HTR-8/SVneo (cell line): ENCODE data around the gene HMX1.

Experiments
- DNase-seq: peaks from one replicate; pipeline ENCODE4 v3.0.0; 2011; ENCODE audit warnings: low spot score, mixed read lengths; ENCODE audit not compliant: insufficient read length
- FAIRE-seq: peaks from 2 replicates; lab custom pipeline; 2011; peaks lifted over from hg19 to GRCh38; lab: Jason Lieb, UNC

Gene HMX1

GRCh38 chr4:8860096-8860891 lies 11.3 kb downstream of the HMX1 start:
- DNase-seq: no peak
- FAIRE-seq: no peak

DNA sequence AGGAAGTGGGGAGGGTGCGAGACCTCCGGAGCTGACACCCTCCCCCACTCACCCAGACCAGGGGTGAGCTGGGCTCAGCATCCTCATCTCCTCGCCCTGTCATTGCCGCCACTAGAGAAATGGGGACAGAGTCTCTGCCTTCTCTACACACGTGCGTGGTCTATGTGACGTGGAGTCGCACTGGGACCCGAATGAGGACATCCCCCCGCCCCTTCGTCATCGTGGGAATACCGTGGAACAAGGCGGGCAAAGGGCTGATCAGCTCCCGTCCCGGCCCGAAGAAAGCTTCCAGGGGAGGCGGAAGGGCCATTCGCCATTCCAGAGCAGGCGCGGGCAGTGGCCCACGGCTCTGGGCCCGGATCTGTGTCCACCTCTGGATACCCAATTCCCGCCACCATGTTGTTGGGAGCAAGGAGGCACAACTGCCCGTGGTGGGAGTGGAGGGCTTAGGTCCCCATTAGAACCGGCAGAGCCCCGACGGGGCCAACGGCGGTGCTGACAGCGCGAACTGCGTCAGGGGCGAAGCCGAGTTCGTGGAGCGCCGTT lies 12.0 kb downstream of the HMX1 start:
- FAIRE-seq (no peak), DNase-seq (no peak)

DNA sequence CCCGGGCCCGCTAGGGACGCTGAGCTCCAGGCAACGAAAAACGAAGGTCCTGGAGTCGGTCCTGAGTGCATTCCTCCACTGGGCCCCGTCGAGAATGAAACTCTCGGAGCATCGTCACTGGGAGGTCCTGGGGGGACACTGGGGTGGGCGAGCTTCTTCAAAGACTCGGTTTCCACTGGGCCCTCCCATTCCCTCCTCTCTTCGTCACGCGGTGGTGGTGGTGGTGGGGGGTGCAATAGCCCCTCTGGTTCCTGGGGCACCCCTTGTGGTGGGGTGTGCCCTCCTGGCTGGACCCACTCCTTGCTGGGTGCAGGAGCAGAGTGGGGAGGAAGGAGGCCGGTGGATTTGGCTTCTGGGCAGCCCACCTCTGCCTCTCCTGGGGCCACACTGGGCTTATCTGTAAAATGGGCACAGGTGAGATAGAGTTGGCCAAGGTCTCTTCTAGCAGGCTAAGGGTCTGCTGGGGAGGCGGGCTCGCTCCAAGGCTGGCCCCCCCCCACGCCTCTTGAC lies 12.9 kb downstream of the HMX1 start:
- no peak for FAIRE-seq

DNA sequence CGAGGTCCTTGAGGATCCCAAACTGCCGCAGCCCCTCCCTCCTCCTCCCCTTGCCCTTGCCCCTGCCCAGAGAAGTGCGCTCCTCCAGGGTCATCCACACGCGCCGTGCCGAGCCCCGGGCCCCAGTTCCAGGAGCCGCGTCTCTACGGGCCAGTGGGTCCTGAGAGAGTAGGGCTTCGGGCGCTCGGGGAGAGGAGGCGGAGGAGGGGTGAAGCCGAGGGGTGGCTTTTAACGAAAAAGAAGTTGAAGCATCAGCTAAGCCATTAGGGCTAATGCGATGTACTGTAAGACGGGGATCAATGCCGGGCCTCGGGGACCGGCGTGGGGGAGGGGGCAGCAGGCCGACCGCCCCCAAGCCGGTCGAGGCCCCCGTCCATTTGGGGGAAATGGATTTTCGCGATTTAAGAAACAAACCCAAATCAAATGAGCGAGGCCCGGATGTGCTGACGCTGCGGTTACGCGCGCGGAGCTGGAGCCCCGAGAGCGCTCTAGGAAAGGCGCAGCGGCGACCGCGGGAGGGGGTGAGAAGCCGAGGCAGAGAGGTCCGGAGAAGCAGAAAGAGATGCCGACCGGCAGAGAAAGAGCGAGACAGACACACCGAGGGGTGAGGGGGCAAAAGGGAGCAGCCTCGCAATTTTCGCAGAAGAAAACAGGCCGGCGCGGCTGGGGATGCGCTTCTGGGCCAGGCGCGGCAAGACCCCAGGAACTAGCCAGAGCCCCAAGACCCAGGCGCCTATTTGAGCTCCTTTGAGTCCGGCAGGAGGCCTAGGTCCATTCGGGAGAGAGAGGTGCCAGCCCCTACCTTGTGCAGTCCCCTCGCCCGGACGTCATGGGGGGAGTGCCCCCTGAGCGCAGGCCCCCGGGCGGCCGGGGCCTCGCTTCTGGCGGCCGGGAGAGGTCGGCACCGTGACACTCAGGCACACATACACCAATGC lies 13.6 kb downstream of the HMX1 start:
- FAIRE-seq (no peak), DNase-seq (no peak)

More for the DNA sequence above, 12.9 kb downstream of the HMX1 start:
- no peak for DNase-seq

GRCh38 chr4:8856835-8857621 lies 14.6 kb downstream of the HMX1 start:
- no peak for FAIRE-seq

GRCh38 chr4:8855818-8856245 lies 15.8 kb downstream of the HMX1 start:
- no peak for DNase-seq
- no peak for FAIRE-seq

More at GRCh38 chr4:8856835-8857621, 14.6 kb downstream of the HMX1 start:
- no peak for DNase-seq

DNA sequence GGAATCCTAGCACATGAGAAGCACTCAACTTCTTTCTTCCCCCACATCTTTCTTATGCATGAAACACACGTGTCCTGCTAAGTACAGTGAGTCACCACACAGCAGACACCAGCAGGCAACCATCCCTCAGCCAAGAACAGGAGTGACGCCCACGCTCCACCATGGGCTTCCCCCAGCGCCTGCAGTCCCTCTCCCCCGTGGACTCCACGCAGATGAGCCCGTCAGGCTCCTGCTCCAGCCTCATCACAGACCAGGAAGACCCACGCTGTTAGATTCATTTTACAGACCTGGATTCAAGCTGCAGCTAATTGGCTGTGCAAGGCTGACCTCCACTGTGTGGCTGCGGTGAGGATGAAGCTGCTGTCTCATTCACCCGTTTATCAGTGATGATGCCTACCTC lies 16.7 kb downstream of the HMX1 start:
- DNase-seq (no peak), FAIRE-seq (peak; percentile 28)

GRCh38 chr4:8854016-8854415 lies 17.6 kb downstream of the HMX1 start:
- DNase-seq: no peak
- no peak for FAIRE-seq

GRCh38 chr4:8853249-8853648 lies 18.4 kb downstream of the HMX1 start:
- no peak for FAIRE-seq
- no peak for DNase-seq

DNA sequence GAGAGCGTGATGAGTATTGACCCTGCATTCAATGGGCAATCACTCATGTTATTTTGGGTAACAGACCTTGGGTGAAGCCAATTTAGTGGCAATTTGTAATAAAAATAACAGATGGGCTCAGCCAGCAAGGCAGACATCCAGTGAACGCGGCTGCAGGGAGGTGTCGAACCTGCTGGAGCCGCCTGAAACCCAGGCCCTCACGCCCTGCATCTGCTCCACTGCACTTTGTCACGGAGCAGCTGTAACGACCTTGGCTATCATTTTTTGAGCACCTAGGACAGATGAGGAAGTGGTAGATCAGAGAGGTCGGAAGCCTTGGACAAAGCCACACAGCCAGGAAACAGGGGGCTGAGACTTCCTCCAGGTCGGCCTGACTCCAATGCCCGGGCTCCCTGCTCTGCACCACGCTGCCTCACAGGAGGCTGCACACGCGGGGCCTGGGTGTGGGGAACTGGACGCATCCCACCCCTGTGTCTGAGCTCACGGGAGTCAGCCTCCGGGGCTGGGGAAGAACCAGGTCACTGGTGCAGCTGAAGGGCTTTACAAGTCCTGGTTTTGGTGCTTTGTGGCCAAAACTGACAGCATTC lies 19.4 kb downstream of the HMX1 start:
- FAIRE-seq: no peak
- DNase-seq: no peak

- FAIRE-seq: no peak
- DNase-seq: no peak
These were observed 20.1 kb downstream of the HMX1 start for GRCh38 chr4:8851321-8852117.

DNA sequence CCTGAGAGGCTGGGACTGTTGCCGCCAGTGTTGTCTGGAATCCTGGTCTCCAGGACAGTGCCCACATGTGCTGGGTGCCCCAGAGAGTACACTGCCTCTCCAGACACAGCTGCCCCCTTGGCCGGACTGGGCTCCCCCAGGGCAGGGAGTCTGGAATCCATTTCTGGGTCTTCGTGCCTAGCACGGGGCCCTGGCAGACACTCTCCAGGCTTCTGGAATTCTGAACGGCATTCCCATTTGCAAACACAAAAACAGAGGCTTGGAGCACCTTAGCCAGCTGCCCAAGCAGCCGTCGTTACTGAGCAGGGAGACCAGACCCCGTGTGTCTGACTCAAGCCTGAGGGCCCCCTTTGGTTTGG lies 20.8 kb downstream of the HMX1 start:
- FAIRE-seq (no peak), DNase-seq (no peak)

DNA sequence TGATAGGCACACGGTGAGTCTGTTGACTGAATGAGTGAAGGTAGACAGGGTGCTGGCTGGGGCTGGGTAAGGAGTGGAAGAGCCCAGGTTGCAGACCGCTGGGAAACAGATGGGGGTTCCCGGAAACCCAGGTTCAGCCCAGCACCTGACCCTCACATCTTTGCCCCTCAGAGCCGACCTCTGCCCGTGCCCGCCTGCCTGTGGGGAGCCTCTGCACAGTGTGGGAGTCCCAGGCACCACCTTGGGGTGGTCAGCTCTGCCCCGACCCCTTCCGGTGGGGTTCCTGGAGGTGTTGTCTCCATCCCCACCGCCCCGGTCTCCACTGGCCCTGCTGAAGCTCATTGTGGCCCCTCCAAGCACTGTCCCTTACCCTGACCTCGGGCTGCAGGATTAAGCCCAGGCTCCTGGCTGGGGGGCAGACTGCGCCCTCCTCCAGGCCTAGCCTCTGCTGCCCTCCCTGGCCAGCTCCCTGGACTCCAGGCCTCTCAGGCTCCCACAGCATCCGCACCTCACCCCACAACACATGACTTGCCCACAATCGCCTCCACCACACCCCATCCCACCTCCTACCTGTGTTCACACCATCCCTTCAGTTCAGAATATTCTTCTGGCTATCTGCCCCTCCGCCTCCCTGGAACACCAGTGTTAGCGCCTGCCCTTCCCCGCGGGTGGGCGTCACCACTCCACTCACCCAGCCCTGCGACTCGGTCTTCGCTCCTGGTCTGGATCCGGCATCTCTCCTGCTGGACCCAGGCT lies 21.4 kb downstream of the HMX1 start:
- DNase-seq (no peak), FAIRE-seq (no peak)

- DNase-seq (no peak), FAIRE-seq (no peak)
These were observed 22.2 kb downstream of the HMX1 start for GRCh38 chr4:8849266-8850073.

- FAIRE-seq: no peak
- no peak for DNase-seq
These were observed 23.0 kb downstream of the HMX1 start for GRCh38 chr4:8848507-8849265.

DNA sequence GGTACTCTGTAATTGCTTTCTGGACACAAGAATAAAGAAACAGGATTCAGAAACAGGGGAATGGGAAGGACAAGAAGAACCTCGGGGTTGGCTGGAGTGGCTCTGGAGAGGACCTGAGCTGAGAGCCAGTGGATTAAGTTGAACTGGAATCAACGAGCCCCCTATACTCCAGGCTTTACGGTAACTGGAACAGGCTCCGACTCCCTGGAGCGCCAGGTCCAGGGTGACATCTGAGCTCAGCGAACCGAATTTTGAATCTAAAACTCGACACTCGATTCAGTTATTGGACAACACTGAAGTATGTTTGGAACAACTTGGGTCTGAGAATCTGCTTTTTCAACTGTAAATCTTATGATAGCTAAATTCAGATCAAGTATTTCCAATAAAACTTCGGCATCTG lies 23.9 kb downstream of the HMX1 start:
- FAIRE-seq: no peak
- DNase-seq: peak; percentile 39

- DNase-seq (no peak), FAIRE-seq (no peak)
These were observed 24.3 kb downstream of the HMX1 start for GRCh38 chr4:8847331-8847730.
